HepG2 (cell line): ENCODE measurements around the gene PRKRIP1. TPM values are rescaled to one million over a fixed set of nuclear protein-coding genes. Genes with fewer than 3 reads are reported as not detected.

Experiments
- ATAC-seq: fragments of 200-7000 bp; cut with Tn5 transposase; 3 replicates; pipeline ENCODE4 v1.9.1; 2020; ENCODE audit warnings: mild to moderate bottlenecking, moderate library complexity
- BruUV-seq: library from RNA; stranded (reverse); fragments of 400-500 nt; replicated peaks from 2 replicates; lab custom pipeline; 2021; lab: Mats Ljungman, UMichigan
- CTCF ChIA-PET: fragments of 300-600 bp; formaldehyde crosslinking; extraction: SDS; loops from one replicate; lab custom pipeline; 2021; ENCODE audit warnings: low total read pairs, inconsistent platforms, low intra/inter-chr PET ratio; lab: Yijun Ruan, JAX
- POLR2A ChIA-PET: fragments of 350-600 bp; sonication (Branson Sonifier 250); formaldehyde crosslinking; loops from one replicate; lab custom pipeline; 2020; ENCODE audit warnings: antibody characterized with exemption, inconsistent platforms; lab: Yijun Ruan, JAX
- DNase-seq: peaks from one replicate; pipeline ENCODE4 v3.0.0-alpha.2; 2015; ENCODE audit warnings: low spot score
- FAIRE-seq: peaks from 3 replicates; lab custom pipeline; 2011; peaks lifted over from hg19 to GRCh38; lab: Jason Lieb, UNC
- H2AFZ ChIP-seq: one replicate; pipeline ENCODE4 v1.6.1; 2011; ENCODE audit warnings: low read length, inconsistent platforms
- H3K27ac ChIP-seq: fragments of 300-600 bp; 3 replicates; pipeline ENCODE4 v1.8.0; 2011; ENCODE audit warnings: mixed run types, mild to moderate bottlenecking, mixed read lengths, low read length, inconsistent platforms; ENCODE audit not compliant: insufficient read depth; ENCODE audit errors: extremely low read length
- H3K27me3 ChIP-seq, 2 experiments: fragments of 200-600 bp in 1 of 2; 2 replicates in 1 of 2; 3 replicates in 1 of 2; pipeline versions ENCODE4 v1.6.0 to v1.8.0; 2011; ENCODE audit warnings: low read length in 2 of 2, mild to moderate bottlenecking in 2 of 2, moderate library complexity in 2 of 2, inconsistent platforms in 1 of 2; ENCODE audit not compliant: insufficient read depth in 2 of 2, control insufficient read depth in 1 of 2
- H3K36me3 ChIP-seq, 2 experiments: fragments of 200-600 bp in 1 of 2; replicated peaks in 1 of 2; 2 replicates in 1 of 2; 3 replicates in 1 of 2; pipeline versions ENCODE4 v1.5.1 to v1.8.0; 2011; ENCODE audit warnings: low read length in 2 of 2, inconsistent platforms in 1 of 2; ENCODE audit not compliant: insufficient read depth in 2 of 2, control insufficient read depth in 1 of 2
- H3K4me1 ChIP-seq: 2 replicates; pipeline ENCODE4 v1.5.1; 2012; ENCODE audit warnings: low read length, inconsistent platforms; ENCODE audit not compliant: insufficient read depth
- H3K4me2 ChIP-seq: 2 replicates; pipeline ENCODE4 v1.6.0; 2011; ENCODE audit warnings: low read depth, low read length, inconsistent platforms
- H3K4me3 ChIP-seq, 3 experiments: fragments of 200-600 bp in 1 of 3; sonication (generic), shearing (Covaris generic) in 1 of 3; replicated peaks in 1 of 3; 2 replicates each; pipeline ENCODE4 v1.5.1; 2011 to 2016; ENCODE audit warnings: low read length in 3 of 3, inconsistent platforms in 2 of 3, low read depth in 2 of 3, mild to moderate bottlenecking in 2 of 3, control low read depth in 1 of 3, mixed read lengths in 1 of 3; ENCODE audit not compliant: insufficient read depth in 1 of 3
- H3K79me2 ChIP-seq: one replicate; pipeline ENCODE4 v1.6.1; 2011; ENCODE audit warnings: low read length, inconsistent platforms; ENCODE audit not compliant: insufficient read depth
- H3K9ac ChIP-seq: 2 replicates; pipeline ENCODE4 v1.6.0; 2011; ENCODE audit warnings: mild to moderate bottlenecking, low read depth, low read length, inconsistent platforms; ENCODE audit not compliant: insufficient read depth
- H3K9me3 ChIP-seq: 2 replicates; pipeline ENCODE4 v1.5.1; 2012; ENCODE audit warnings: mild to moderate bottlenecking, low read length
- H4K20me1 ChIP-seq: 2 replicates; pipeline ENCODE4 v1.6.0; 2011; ENCODE audit warnings: inconsistent platforms, mild to moderate bottlenecking, low read length, moderate library complexity; ENCODE audit not compliant: insufficient read depth
- ARHGAP35 ChIP-seq: sonication (generic); formaldehyde crosslinking; IDR thresholded peaks from 2 replicates; pipeline ENCODE4 v1.9.0; 2022; ENCODE audit warnings: mild to moderate bottlenecking, inconsistent platforms, moderate library complexity, missing genetic modification reagents, borderline replicate concordance
- CSRNP2 ChIP-seq: sonication (generic); formaldehyde crosslinking; conservative IDR thresholded peaks from 2 replicates; pipeline ENCODE4 v1.8.0; 2022; ENCODE audit warnings: low read depth, missing genetic modification reagents
- HMG20B ChIP-seq: conservative IDR thresholded peaks from 2 replicates; pipeline ENCODE4 v1.6.1; 2016; ENCODE audit warnings: missing genetic modification reagents, missing compliant biosample characterization
- MAX ChIP-seq: IDR thresholded peaks from 2 replicates; pipeline ENCODE4 v1.6.1; 2012; ENCODE audit warnings: inconsistent platforms
- MYNN ChIP-seq: sonication (generic); formaldehyde crosslinking; IDR thresholded peaks from 2 replicates; pipeline ENCODE4 v1.4.0; 2020; ENCODE audit warnings: mild to moderate bottlenecking, low read depth, missing genetic modification reagents
- NONO ChIP-seq, 2 experiments: fragments of 450-650 bp in 1 of 2; sonication (generic) in 1 of 2; formaldehyde crosslinking in 1 of 2; IDR thresholded peaks in 1 of 2; conservative IDR thresholded peaks in 1 of 2; 2 replicates each; pipeline versions ENCODE4 v1.6.1 to v1.8.0; 2017 to 2022; ENCODE audit warnings: mild to moderate bottlenecking in 1 of 2, missing genetic modification reagents in 1 of 2, moderate library complexity in 1 of 2
- NR2F1 ChIP-seq, 2 experiments: fragments of 450-650 bp in 1 of 2; formaldehyde crosslinking in 1 of 2; IDR thresholded peaks; 2 replicates each; pipeline versions ENCODE4 v1.5.0 to v1.6.1; 2016 to 2020; ENCODE audit warnings: mild to moderate bottlenecking in 1 of 2, missing compliant biosample characterization in 1 of 2, missing genetic modification reagents in 1 of 2, moderate library complexity in 1 of 2
- RXRA ChIP-seq: sonication (generic); formaldehyde crosslinking; IDR thresholded peaks from 2 replicates; pipeline ENCODE4 v1.5.1; 2020; ENCODE audit warnings: missing genetic modification reagents
- SKI ChIP-seq: fragments of 450-650 bp; IDR thresholded peaks from one replicate; pipeline ENCODE4 v1.6.1; 2018; ENCODE audit warnings: mild to moderate bottlenecking; ENCODE audit not compliant: partially characterized antibody
- SP140L ChIP-seq: sonication (generic); formaldehyde crosslinking; IDR thresholded peaks from 2 replicates; pipeline ENCODE4 v1.4.0; 2020; ENCODE audit warnings: missing genetic modification reagents, borderline replicate concordance
- ZBTB38 ChIP-seq: sonication (generic); formaldehyde crosslinking; IDR thresholded peaks from 2 replicates; pipeline ENCODE4 v1.5.1; 2020; ENCODE audit warnings: mild to moderate bottlenecking, missing genetic modification reagents
- ZKSCAN1 ChIP-seq: fragments of 150-350 bp; IDR thresholded peaks from 2 replicates; pipeline ENCODE4 v1.6.1; 2014; ENCODE audit warnings: low read length
- ZNF30 ChIP-seq: sonication (generic); formaldehyde crosslinking; IDR thresholded peaks from 2 replicates; pipeline ENCODE4 v1.5.0; 2020; ENCODE audit warnings: mild to moderate bottlenecking, missing genetic modification reagents
- ZNF414 ChIP-seq: sonication (generic); formaldehyde crosslinking; IDR thresholded peaks from 2 replicates; pipeline ENCODE4 v1.5.0; 2020; ENCODE audit warnings: missing genetic modification reagents
- ZNF432 ChIP-seq: sonication (generic); formaldehyde crosslinking; IDR thresholded peaks from 2 replicates; pipeline ENCODE4 v1.5.0; 2020; ENCODE audit warnings: missing genetic modification reagents, mild to moderate bottlenecking, borderline replicate concordance
- ZNF788 ChIP-seq: sonication (generic); formaldehyde crosslinking; IDR thresholded peaks from 2 replicates; pipeline ENCODE4 v1.5.0; 2020; ENCODE audit warnings: mild to moderate bottlenecking, missing genetic modification reagents, borderline replicate concordance
- WGBS: methylation state at CpG from one replicate; pipeline ENCODE4 v1.1.6; 2017; ENCODE audit warnings: low lambda C conversion rate; 5-methylcytosine and 5-hydroxymethylcytosine counted together
- in situ Hi-C: cut with HindIII; loops from 2 replicates; pipeline ENCODE4 v1.10.0; 2017; ENCODE audit warnings: low pct_unique_long_range_greater_than_20kb; ENCODE audit not compliant: extremely low pct_ligation_motif_present
- intact Hi-C: fragments of 100-400 bp; cut with micrococcal nuclease; formaldehyde crosslinking; loops from one replicate; pipeline ENCODE4 v1.10.0; 2022; ENCODE audit not compliant: unreplicated experiment
- polyA plus RNA-seq, 8 experiments: library from polyadenylated mRNA; depleted of rRNA in 3 of 8; stranded (reverse) in 7 of 8; unstranded in 1 of 8; fragments of >200 nt; fragmentation: Illumina TruSeq in 4 of 8; extraction: Trizol in 4 of 8; gene quantifications; 2 replicates each; pipeline versions ENCODE4 v1.2.1 to v1.2.3, GENCODE V29; 2011 to 2016; ENCODE audit warnings: low read depth in 4 of 8, missing spikeins in 1 of 8, mixed read lengths in 1 of 8; ENCODE audit not compliant: insufficient read depth in 1 of 8
- total RNA-seq, 5 experiments: library from RNA; depleted of rRNA; stranded (reverse); fragments of >200 nt; fragmentation: Illumina TruSeq; extraction: Trizol; gene quantifications; 2 replicates each; pipeline ENCODE4 v1.2.3, GENCODE V29; 2016; ENCODE audit warnings: low read depth in 1 of 5

The PRKRIP1 gene
- total and polyA plus RNA-seq, 2 of the 13 experiments (the other 11 are each of a cell fraction or from before 2014, with no cell fraction given): 13.2 to 16.8 TPM

GRCh38 chr7:102395592-102395872 is 631 bp upstream of the PRKRIP1 start:
- Histone ChIP-seq H2AFZ (no peak overlapping the region), H4K20me1 (peaks cover 4% of the 10 kb centered on the region; the same call in 1 of the 2 replicates), H3K27me3 (no peaks in the 10 kb centered on the region), H3K9ac (peak overlapping the region; percentile 57), H3K4me3 (peak overlapping the region; percentile 63 to 90 (median 87); a peak in 5 of 6 replicates), H3K79me2 (peaks cover 9% of the 10 kb centered on the region), H3K9me3 (no peaks in the 10 kb centered on the region), H3K4me1 (peaks cover 17% of the 10 kb centered on the region), H3K36me3 (peaks cover 5 to 28% of the 10 kb centered on the region in 2 experiments; a peak in 3 of 5 replicates), H3K4me2 (peak overlapping the region; percentile 88), H3K27ac (peak overlapping the region; percentile 54)
- in situ Hi-C loops: no loop called here
- ATAC-seq (peak; percentile 5; the same call in 1 of the 3 replicates), FAIRE-seq (no peak), DNase-seq (no peak)
- WGBS: 73% methylated on average over 9 of the region's 9 CpGs
- ChIA-PET CTCF (no interaction called here), POLR2A (interaction anchor here (0.6 to 1.7 kb wide), 3 partner anchors 10 to 1143 kb away, joined by 3 to 6 read pairs (median 3); no protein-coding TSS in a partner anchor)
- BruUV-seq: no TSS peak
- intact Hi-C loops: no loop called here
- TF ChIP-seq ZNF788 (CRISPR knock-in tag) (peak; percentile 12; the same call in 1 of the 2 replicates), NR2F1 (CRISPR knock-in tag; IDR thresholded peaks at IDR 0.05) (no peak), ZBTB38 (peak; percentile 23; the same call in 1 of the 2 replicates), NONO (IDR thresholded peaks at IDR 0.05) (no peak), NONO (CRISPR knock-in tag; conservative IDR thresholded peaks at IDR 0.05) (0 out of 2 replicates have a peak, but pooled peaks have one; percentile 5), ZKSCAN1 (no peak), MYNN (CRISPR knock-in tag) (no peak)

GRCh38 chr7:102396710-102397019 is 502 bp downstream of the PRKRIP1 start:
- intact Hi-C loops (no loop called here), in situ Hi-C loops (no loop called here)
- Histone ChIP-seq H3K36me3 (peaks cover 6 to 31% of the 10 kb centered on the region in 2 experiments; a peak in 3 of 5 replicates), H3K4me1 (peaks cover 17% of the 10 kb centered on the region), H3K27ac (peak overlapping the region; percentile 54), H2AFZ (no peak overlapping the region), H3K79me2 (peaks cover 9% of the 10 kb centered on the region), H3K9me3 (no peaks in the 10 kb centered on the region), H3K9ac (peak overlapping the region; percentile 83), H3K4me2 (peak overlapping the region; percentile 88), H4K20me1 (no peaks in the 10 kb centered on the region), H3K27me3 (no peaks in the 10 kb centered on the region), H3K4me3 (peak overlapping the region; percentile 63 to 90 (median 87))
- ATAC-seq (peak; percentile 9; the same call in 2 of the 3 replicates), DNase-seq (no peak), FAIRE-seq (no peak)
- TSS peak; percentile 53 for BruUV-seq
- CTCF ChIA-PET: no interaction called here
- 2% methylated on average over 12 of the region's 12 CpGs for WGBS
- POLR2A ChIA-PET: interaction anchor here (1.3 kb wide), 1 partner anchor 123 kb away, joined by 3 read pairs; no protein-coding TSS in a partner anchor
- TF ChIP-seq SKI (no peak), HMG20B (CRISPR knock-in tag) (no peak), ZNF432 (CRISPR knock-in tag) (peak; percentile 59; the same call in 1 of the 2 replicates), ZNF30 (CRISPR knock-in tag) (no peak), MAX (no peak), CSRNP2 (CRISPR knock-in tag) (no peak), ZNF414 (no peak), RXRA (CRISPR knock-in tag) (no peak), SP140L (CRISPR knock-in tag) (no peak), ARHGAP35 (CRISPR knock-in tag) (no peak)
